Activated CD4-positive, alpha-beta T cell treated with anti-CD3 and anti-CD28 coated beads for 36 hours (primary cell): ENCODE measurements around the gene SNX24. TPM values are rescaled to one million over a fixed set of nuclear protein-coding genes. Genes with fewer than 3 reads are reported as not detected.

Experiments used
- ATAC-seq: fragments of 200-7000 bp; cut with Tn5 transposase; one replicate; pipeline ENCODE4 v1.10.0; 2021; ENCODE audit warnings: mild to moderate bottlenecking, moderate library complexity
- CTCF ChIA-PET: fragments of 350-600 bp; sonication (Branson Sonifier 250); formaldehyde crosslinking; loops from one replicate; lab custom pipeline; 2021; ENCODE audit warnings: antibody characterized with exemption; lab: Charles Lee
- POLR2A ChIA-PET: fragments of 350-600 bp; sonication (Branson Sonifier 250); formaldehyde crosslinking; loops from one replicate; lab custom pipeline; 2021; ENCODE audit warnings: antibody characterized with exemption, inconsistent platforms; lab: Charles Lee
- DNase-seq: peaks from one replicate; pipeline ENCODE4 v3.0.0-alpha.2; 2020
- H3K27ac Mint-ChIP-seq: one replicate; pipeline ENCODE4 v1.8.0; 2021; ENCODE audit warnings: mixed read lengths
- H3K27me3 Mint-ChIP-seq: one replicate; pipeline ENCODE4 v1.8.0; 2021; ENCODE audit warnings: mixed read lengths
- H3K36me3 Mint-ChIP-seq: one replicate; pipeline ENCODE4 v1.8.0; 2021; ENCODE audit warnings: low read depth, mixed read lengths
- H3K4me1 Mint-ChIP-seq: one replicate; pipeline ENCODE4 v1.8.0; 2021; ENCODE audit warnings: mixed read lengths
- H3K4me3 Mint-ChIP-seq: one replicate; pipeline ENCODE4 v1.8.0; 2021; ENCODE audit warnings: mild to moderate bottlenecking, moderate library complexity, mixed read lengths
- H3K9me3 Mint-ChIP-seq: one replicate; pipeline ENCODE4 v1.8.0; 2021; ENCODE audit warnings: low read depth, mixed read lengths
- intact Hi-C, 2 experiments: fragments of 100-400 bp; cut with DNase I in 1 of 2; cut with micrococcal nuclease in 1 of 2; formaldehyde crosslinking; loops; one replicate each; pipeline versions ENCODE4 v1.14.2 to v1.15.1; 2022 to 2024; cut with DNase I, micrococcal nuclease
- total RNA-seq, 2 experiments: library from RNA; stranded (reverse); gene quantifications; one replicate each; pipeline ENCODE4 v1.2.3, GENCODE V29; 2021

The SNX24 gene
- total RNA-seq, 2 experiments from 2014 or later, result 4.0 to 4.9 TPM

GRCh38 chr5:122874179-122874875 is 28.9 kb downstream of the SNX24 start:
- ATAC-seq, result no peak
- H3K9me3 Mint-ChIP-seq, result no peaks in the 10 kb centered on the region
- H3K36me3 Mint-ChIP-seq, result no peaks in the 10 kb centered on the region
- no peaks in the 10 kb centered on the region for H3K4me1 Mint-ChIP-seq
- no peak for DNase-seq
- no peak overlapping the region for H3K27ac Mint-ChIP-seq
- POLR2A ChIA-PET, result no interaction called here
- intact Hi-C loops, result no loop called here
- CTCF ChIA-PET, result interaction anchor here (0.7 to 1.6 kb wide), 2 partner anchors 9 to 100 kb away, joined by 3 to 4 read pairs; partner anchors contain the start of gene SNX2
- no peaks in the 10 kb centered on the region for H3K27me3 Mint-ChIP-seq
- H3K4me3 Mint-ChIP-seq, result no peak overlapping the region

GRCh38 chr5:122877518-122877917 is 32.1 kb downstream of the SNX24 start:
- H3K36me3 Mint-ChIP-seq, result no peaks in the 10 kb centered on the region
- H3K27me3 Mint-ChIP-seq, result no peaks in the 10 kb centered on the region
- CTCF ChIA-PET, result interaction anchor here (0.6 kb wide), 1 partner anchor 521 kb away, joined by 3 read pairs; no protein-coding TSS in a partner anchor
- H3K4me1 Mint-ChIP-seq, result peaks cover 3% of the 10 kb centered on the region
- DNase-seq (no peak), ATAC-seq (no peak)
- no peak overlapping the region for H3K4me3 Mint-ChIP-seq
- no peaks in the 10 kb centered on the region for H3K9me3 Mint-ChIP-seq
- POLR2A ChIA-PET, result interaction anchor here (0.6 to 0.7 kb wide), 2 partner anchors 305 to 1978 kb away, joined by 3 to 4 read pairs; no protein-coding TSS in a partner anchor
- H3K27ac Mint-ChIP-seq, result no peak overlapping the region
- intact Hi-C loops, result no loop called here

GRCh38 chr5:122879076-122879475 is 33.7 kb downstream of the SNX24 start:
- ChIA-PET POLR2A (no interaction called here), CTCF (no interaction called here)
- DNase-seq (no peak), ATAC-seq (no peak)
- intact Hi-C loops, result no loop called here
- Mint-ChIP-seq H3K27me3 (no peaks in the 10 kb centered on the region), H3K4me3 (no peak overlapping the region), H3K4me1 (peaks cover 7% of the 10 kb centered on the region), H3K9me3 (no peaks in the 10 kb centered on the region), H3K36me3 (no peaks in the 10 kb centered on the region), H3K27ac (no peak overlapping the region)

- Mint-ChIP-seq H3K9me3 (no peaks in the 10 kb centered on the region), H3K27me3 (no peaks in the 10 kb centered on the region), H3K27ac (no peak overlapping the region), H3K36me3 (no peaks in the 10 kb centered on the region), H3K4me1 (peaks cover 7% of the 10 kb centered on the region), H3K4me3 (no peak overlapping the region)
- ChIA-PET POLR2A (no interaction called here), CTCF (no interaction called here)
- intact Hi-C loops, result no loop called here
- no peak for DNase-seq
- ATAC-seq, result no peak
Measured at GRCh38 chr5:122880170-122880689, 34.8 kb downstream of the SNX24 start.

GRCh38 chr5:122880749-122881148 is 35.3 kb downstream of the SNX24 start:
- ChIA-PET POLR2A (no interaction called here), CTCF (no interaction called here)
- Mint-ChIP-seq H3K36me3 (no peaks in the 10 kb centered on the region), H3K9me3 (no peaks in the 10 kb centered on the region), H3K4me3 (no peak overlapping the region), H3K27ac (no peak overlapping the region), H3K27me3 (no peaks in the 10 kb centered on the region), H3K4me1 (peaks cover 7% of the 10 kb centered on the region)
- ATAC-seq, result peak; percentile 54
- intact Hi-C loops, result no loop called here
- DNase-seq, result peak; percentile 36

- POLR2A ChIA-PET, result no interaction called here
- intact Hi-C loops, result no loop called here
- no peaks in the 10 kb centered on the region for H3K27me3 Mint-ChIP-seq
- peaks cover 3% of the 10 kb centered on the region for H3K9me3 Mint-ChIP-seq
- H3K4me1 Mint-ChIP-seq, result peaks cover 7% of the 10 kb centered on the region
- no peaks in the 10 kb centered on the region for H3K36me3 Mint-ChIP-seq
- ATAC-seq, result peak; percentile 92
- DNase-seq, result peak; percentile 37
- H3K4me3 Mint-ChIP-seq, result no peak overlapping the region
- no peak overlapping the region for H3K27ac Mint-ChIP-seq
- CTCF ChIA-PET, result interaction anchor here (1.1 to 1.3 kb wide), 2 partner anchors 8 to 179 kb away, joined by 4 read pairs; no protein-coding TSS in a partner anchor
Measured at GRCh38 chr5:122882831-122883230, 37.4 kb downstream of the SNX24 start.

- CTCF ChIA-PET, result interaction anchor here (0.6 kb wide), 2 partner anchors 19 to 534 kb away, joined by 3 read pairs; no protein-coding TSS in a partner anchor
- Mint-ChIP-seq H3K27ac (no peak overlapping the region), H3K9me3 (peaks cover 3% of the 10 kb centered on the region), H3K4me1 (peaks cover 7% of the 10 kb centered on the region), H3K4me3 (no peak overlapping the region), H3K36me3 (no peaks in the 10 kb centered on the region), H3K27me3 (no peaks in the 10 kb centered on the region)
- intact Hi-C loops, result no loop called here
- DNase-seq (no peak), ATAC-seq (no peak)
- POLR2A ChIA-PET, result no interaction called here
Measured at GRCh38 chr5:122885045-122885517, 39.7 kb downstream of the SNX24 start.

GRCh38 chr5:122885891-122886290 is 40.5 kb downstream of the SNX24 start:
- no peaks in the 10 kb centered on the region for H3K36me3 Mint-ChIP-seq
- no peak for DNase-seq
- intact Hi-C loops, result no loop called here
- no peaks in the 10 kb centered on the region for H3K27me3 Mint-ChIP-seq
- no peak overlapping the region for H3K27ac Mint-ChIP-seq
- ChIA-PET CTCF (no interaction called here), POLR2A (no interaction called here)
- no peak overlapping the region for H3K4me3 Mint-ChIP-seq
- no peak for ATAC-seq
- peaks cover 3% of the 10 kb centered on the region for H3K9me3 Mint-ChIP-seq
- peaks cover 5% of the 10 kb centered on the region for H3K4me1 Mint-ChIP-seq

GRCh38 chr5:122895141-122895540 is 49.7 kb downstream of the SNX24 start:
- intact Hi-C loops, result loop anchor here in 1 of 2 experiments (5.0 kb wide), 1 partner anchor 472 kb away; no protein-coding TSS in a partner anchor
- ChIA-PET CTCF (no interaction called here), POLR2A (no interaction called here)
- ATAC-seq, result no peak
- DNase-seq, result no peak
- H3K4me3 Mint-ChIP-seq, result no peak overlapping the region
- no peaks in the 10 kb centered on the region for H3K9me3 Mint-ChIP-seq
- no peaks in the 10 kb centered on the region for H3K36me3 Mint-ChIP-seq
- no peaks in the 10 kb centered on the region for H3K27me3 Mint-ChIP-seq
- no peak overlapping the region for H3K27ac Mint-ChIP-seq
- no peaks in the 10 kb centered on the region for H3K4me1 Mint-ChIP-seq

GRCh38 chr5:122896598-122897282 is 51.3 kb downstream of the SNX24 start:
- Mint-ChIP-seq H3K27me3 (no peaks in the 10 kb centered on the region), H3K4me3 (no peak overlapping the region), H3K4me1 (peaks cover under 1% of the 10 kb centered on the region), H3K9me3 (no peaks in the 10 kb centered on the region), H3K36me3 (no peaks in the 10 kb centered on the region), H3K27ac (no peak overlapping the region)
- CTCF ChIA-PET, result interaction anchor here (0.7 to 1.2 kb wide), 3 partner anchors 25 to 100 kb away, joined by 3 read pairs; no protein-coding TSS in a partner anchor
- DNase-seq, result no peak
- intact Hi-C loops, result loop anchor here in 1 of 2 experiments (1.0 to 5.0 kb wide), 3 partner anchors 104 to 714 kb away; no protein-coding TSS in a partner anchor
- POLR2A ChIA-PET, result no interaction called here
- ATAC-seq, result no peak

GRCh38 chr5:122897283-122897602 is 51.8 kb downstream of the SNX24 start:
- no peak for DNase-seq
- H3K4me3 Mint-ChIP-seq, result no peak overlapping the region
- H3K36me3 Mint-ChIP-seq, result no peaks in the 10 kb centered on the region
- POLR2A ChIA-PET, result no interaction called here
- CTCF ChIA-PET, result no interaction called here
- peaks cover 5% of the 10 kb centered on the region for H3K4me1 Mint-ChIP-seq
- intact Hi-C loops, result loop anchor here in 1 of 2 experiments (1.0 to 5.0 kb wide), 3 partner anchors 103 to 714 kb away; no protein-coding TSS in a partner anchor
- no peak overlapping the region for H3K27ac Mint-ChIP-seq
- ATAC-seq, result no peak
- no peaks in the 10 kb centered on the region for H3K9me3 Mint-ChIP-seq
- no peaks in the 10 kb centered on the region for H3K27me3 Mint-ChIP-seq
